HepG2 (cell line): ENCODE measurements around the gene B3GALT6. TPM values are rescaled to one million over a fixed set of nuclear protein-coding genes. Genes with fewer than 3 reads are reported as not detected.
A peak's percentile ranks its signal among the peaks of the same experiment; 100 is the strongest.

Source experiments
- FLYWCH1 ChIP-seq: sonication (generic); formaldehyde crosslinking; IDR thresholded peaks from 2 replicates; pipeline ENCODE4 v1.8.1; 2023; ENCODE audit warnings: mild to moderate bottlenecking, missing genetic modification reagents
- HHEX ChIP-seq: IDR thresholded peaks from 2 replicates; pipeline ENCODE4 v1.6.1; 2016; ENCODE audit warnings: control low read depth
- MEF2D ChIP-seq: sonication (generic); formaldehyde crosslinking; IDR thresholded peaks from 2 replicates; pipeline ENCODE4 v1.5.1; 2020; ENCODE audit warnings: mild to moderate bottlenecking, missing genetic modification reagents
- MEIS1 ChIP-seq: sonication (generic); formaldehyde crosslinking; IDR thresholded peaks from 2 replicates; pipeline ENCODE4 v1.9.0; 2021; ENCODE audit warnings: mild to moderate bottlenecking, missing genetic modification reagents, moderate library complexity, borderline replicate concordance
- PAX8 ChIP-seq: sonication (generic); formaldehyde crosslinking; IDR thresholded peaks from 2 replicates; pipeline ENCODE4 v1.8.0; 2022; ENCODE audit warnings: mild to moderate bottlenecking, missing genetic modification reagents, borderline replicate concordance
- RAD51 ChIP-seq: fragments of 450-650 bp; IDR thresholded peaks from 2 replicates; pipeline ENCODE4 v1.6.1; 2016; ENCODE audit warnings: borderline replicate concordance
- RARA ChIP-seq: IDR thresholded peaks from 2 replicates; pipeline ENCODE4 v1.6.1; 2016; ENCODE audit warnings: missing genetic modification reagents, missing compliant biosample characterization
- TBX2 ChIP-seq: sonication (generic); formaldehyde crosslinking; IDR thresholded peaks from 2 replicates; pipeline ENCODE4 v1.5.0; 2020; ENCODE audit warnings: missing genetic modification reagents, mild to moderate bottlenecking, borderline replicate concordance
- TOE1 ChIP-seq: sonication (generic); formaldehyde crosslinking; IDR thresholded peaks from 2 replicates; pipeline ENCODE4 v1.4.0; 2020; ENCODE audit warnings: mild to moderate bottlenecking, missing genetic modification reagents
- ZNF160 ChIP-seq: sonication (generic); formaldehyde crosslinking; IDR thresholded peaks from 2 replicates; pipeline ENCODE4 v1.8.0; 2022; ENCODE audit warnings: mild to moderate bottlenecking, inconsistent platforms, missing genetic modification reagents
- ZNF232 ChIP-seq: sonication (generic); formaldehyde crosslinking; IDR thresholded peaks from 2 replicates; pipeline ENCODE4 v1.4.0; 2020; ENCODE audit warnings: missing genetic modification reagents, borderline replicate concordance
- ZNF33A ChIP-seq: sonication (generic); formaldehyde crosslinking; IDR thresholded peaks from 2 replicates; pipeline ENCODE4 v1.5.1; 2020; ENCODE audit warnings: missing genetic modification reagents, mild to moderate bottlenecking, moderate library complexity, borderline replicate concordance
- ZNF746 ChIP-seq: sonication (generic); formaldehyde crosslinking; IDR thresholded peaks from 2 replicates; pipeline ENCODE4 v1.8.0; 2022; ENCODE audit warnings: mild to moderate bottlenecking, missing genetic modification reagents
- polyA plus RNA-seq, 8 experiments: library from polyadenylated mRNA; depleted of rRNA in 3 of 8; stranded (reverse) in 7 of 8; unstranded in 1 of 8; fragments of >200 nt; fragmentation: Illumina TruSeq in 4 of 8; extraction: Trizol in 4 of 8; gene quantifications; 2 replicates each; pipeline versions ENCODE4 v1.2.1 to v1.2.3, GENCODE V29; 2011 to 2016; ENCODE audit warnings: low read depth in 4 of 8, missing spikeins in 1 of 8, mixed read lengths in 1 of 8; ENCODE audit not compliant: insufficient read depth in 1 of 8
- total RNA-seq, 5 experiments: library from RNA; depleted of rRNA; stranded (reverse); fragments of >200 nt; fragmentation: Illumina TruSeq; extraction: Trizol; gene quantifications; 2 replicates each; pipeline ENCODE4 v1.2.3, GENCODE V29; 2016; ENCODE audit warnings: low read depth in 1 of 5
- TF ChIP-seq, protein P1 (sequence below): sonication (generic); formaldehyde crosslinking; IDR thresholded peaks from 2 replicates; pipeline ENCODE4 v1.5.0; 2020; ENCODE audit warnings: mild to moderate bottlenecking, missing genetic modification reagents, moderate library complexity
- TF ChIP-seq, protein P2 (sequence below): sonication (generic); formaldehyde crosslinking; IDR thresholded peaks from 2 replicates; pipeline ENCODE4 v1.4.0; 2020; ENCODE audit warnings: missing genetic modification reagents
- TF ChIP-seq, protein P3 (sequence below): sonication (generic); formaldehyde crosslinking; IDR thresholded peaks from 2 replicates; pipeline ENCODE4 v1.4.0; 2020; ENCODE audit warnings: missing genetic modification reagents
- TF ChIP-seq, protein P4 (sequence below): sonication (generic); formaldehyde crosslinking; conservative IDR thresholded peaks from 2 replicates; pipeline ENCODE4 v1.5.0; 2020; ENCODE audit warnings: missing genetic modification reagents

Gene B3GALT6
- total and polyA plus RNA-seq, 2 of the 13 experiments (the other 11 are each of a cell fraction or from before 2014, with no cell fraction given): 3.9 to 14.2 TPM

DNA sequence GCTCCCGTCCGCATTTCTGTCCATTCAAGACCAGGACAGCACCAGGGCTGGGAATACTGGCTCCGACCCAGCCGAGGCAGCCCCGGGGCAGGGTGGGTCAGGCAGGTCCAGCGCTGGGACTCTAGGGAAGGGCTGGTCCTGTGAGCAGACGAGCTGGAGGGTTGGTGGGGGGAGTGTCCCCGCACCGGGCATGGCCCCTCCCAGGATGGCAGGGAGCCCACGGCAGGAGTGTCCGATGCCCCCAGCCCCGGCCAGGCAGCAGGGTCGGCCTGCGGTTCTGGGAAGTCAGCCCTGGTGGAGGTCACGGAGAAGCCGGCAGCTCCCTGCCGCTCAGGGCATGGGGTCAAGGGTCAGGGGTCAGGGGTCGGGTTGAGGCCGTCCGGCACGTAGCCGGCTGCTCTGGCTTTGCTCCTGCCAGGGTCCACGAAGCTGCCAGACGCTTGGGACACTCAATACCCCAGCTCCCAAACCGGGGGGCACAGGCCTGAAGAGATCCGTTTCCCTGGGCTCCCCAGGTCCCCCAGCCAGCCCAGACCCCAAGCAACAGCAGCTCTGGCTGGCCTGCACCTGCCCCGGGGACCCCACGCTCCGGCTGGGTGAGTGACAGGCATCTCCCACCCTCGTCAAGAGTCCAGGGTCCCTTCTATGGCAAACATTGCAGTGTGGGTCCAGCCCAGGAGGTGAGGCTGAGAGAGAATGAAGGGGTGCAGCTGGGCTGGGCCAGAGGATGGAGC is 7.7 kb downstream of the B3GALT6 start (continued):
- TF ChIP-seq, protein P1, sequence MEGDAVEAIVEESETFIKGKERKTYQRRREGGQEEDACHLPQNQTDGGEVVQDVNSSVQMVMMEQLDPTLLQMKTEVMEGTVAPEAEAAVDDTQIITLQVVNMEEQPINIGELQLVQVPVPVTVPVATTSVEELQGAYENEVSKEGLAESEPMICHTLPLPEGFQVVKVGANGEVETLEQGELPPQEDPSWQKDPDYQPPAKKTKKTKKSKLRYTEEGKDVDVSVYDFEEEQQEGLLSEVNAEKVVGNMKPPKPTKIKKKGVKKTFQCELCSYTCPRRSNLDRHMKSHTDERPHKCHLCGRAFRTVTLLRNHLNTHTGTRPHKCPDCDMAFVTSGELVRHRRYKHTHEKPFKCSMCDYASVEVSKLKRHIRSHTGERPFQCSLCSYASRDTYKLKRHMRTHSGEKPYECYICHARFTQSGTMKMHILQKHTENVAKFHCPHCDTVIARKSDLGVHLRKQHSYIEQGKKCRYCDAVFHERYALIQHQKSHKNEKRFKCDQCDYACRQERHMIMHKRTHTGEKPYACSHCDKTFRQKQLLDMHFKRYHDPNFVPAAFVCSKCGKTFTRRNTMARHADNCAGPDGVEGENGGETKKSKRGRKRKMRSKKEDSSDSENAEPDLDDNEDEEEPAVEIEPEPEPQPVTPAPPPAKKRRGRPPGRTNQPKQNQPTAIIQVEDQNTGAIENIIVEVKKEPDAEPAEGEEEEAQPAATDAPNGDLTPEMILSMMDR (CRISPR knock-in tag): peak; percentile 4
- TF ChIP-seq MEF2D (CRISPR knock-in tag): peak; percentile 72
- 0 out of 2 replicates have a peak, but pooled peaks have one; percentile 24 for TF ChIP-seq HHEX (CRISPR knock-in tag)
- TF ChIP-seq RARA (CRISPR knock-in tag): peak; percentile 96
- TF ChIP-seq PAX8 (CRISPR knock-in tag): no peak
- no peak for TF ChIP-seq ZNF746 (CRISPR knock-in tag)
- TF ChIP-seq RAD51: no peak
- no peak for TF ChIP-seq TOE1
- 0 out of 2 replicates have a peak, but pooled peaks have one; percentile 25 for TF ChIP-seq ZNF160 (CRISPR knock-in tag)
- TF ChIP-seq FLYWCH1: no peak
- TF ChIP-seq, protein P2, sequence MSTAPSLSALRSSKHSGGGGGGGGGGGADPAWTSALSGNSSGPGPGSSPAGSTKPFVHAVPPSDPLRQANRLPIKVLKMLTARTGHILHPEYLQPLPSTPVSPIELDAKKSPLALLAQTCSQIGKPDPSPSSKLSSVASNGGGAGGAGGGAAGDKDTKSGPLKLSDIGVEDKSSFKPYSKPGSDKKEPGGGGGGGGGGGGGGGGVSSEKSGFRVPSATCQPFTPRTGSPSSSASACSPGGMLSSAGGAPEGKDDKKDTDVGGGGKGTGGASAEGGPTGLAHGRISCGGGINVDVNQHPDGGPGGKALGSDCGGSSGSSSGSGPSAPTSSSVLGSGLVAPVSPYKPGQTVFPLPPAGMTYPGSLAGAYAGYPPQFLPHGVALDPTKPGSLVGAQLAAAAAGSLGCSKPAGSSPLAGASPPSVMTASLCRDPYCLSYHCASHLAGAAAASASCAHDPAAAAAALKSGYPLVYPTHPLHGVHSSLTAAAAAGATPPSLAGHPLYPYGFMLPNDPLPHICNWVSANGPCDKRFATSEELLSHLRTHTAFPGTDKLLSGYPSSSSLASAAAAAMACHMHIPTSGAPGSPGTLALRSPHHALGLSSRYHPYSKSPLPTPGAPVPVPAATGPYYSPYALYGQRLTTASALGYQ (CRISPR knock-in tag): peak; percentile 61; the same call in 1 of the 2 replicates
- TF ChIP-seq ZNF232 (CRISPR knock-in tag): peak; percentile 87; the same call in 1 of the 2 replicates
- TF ChIP-seq, protein P3, sequence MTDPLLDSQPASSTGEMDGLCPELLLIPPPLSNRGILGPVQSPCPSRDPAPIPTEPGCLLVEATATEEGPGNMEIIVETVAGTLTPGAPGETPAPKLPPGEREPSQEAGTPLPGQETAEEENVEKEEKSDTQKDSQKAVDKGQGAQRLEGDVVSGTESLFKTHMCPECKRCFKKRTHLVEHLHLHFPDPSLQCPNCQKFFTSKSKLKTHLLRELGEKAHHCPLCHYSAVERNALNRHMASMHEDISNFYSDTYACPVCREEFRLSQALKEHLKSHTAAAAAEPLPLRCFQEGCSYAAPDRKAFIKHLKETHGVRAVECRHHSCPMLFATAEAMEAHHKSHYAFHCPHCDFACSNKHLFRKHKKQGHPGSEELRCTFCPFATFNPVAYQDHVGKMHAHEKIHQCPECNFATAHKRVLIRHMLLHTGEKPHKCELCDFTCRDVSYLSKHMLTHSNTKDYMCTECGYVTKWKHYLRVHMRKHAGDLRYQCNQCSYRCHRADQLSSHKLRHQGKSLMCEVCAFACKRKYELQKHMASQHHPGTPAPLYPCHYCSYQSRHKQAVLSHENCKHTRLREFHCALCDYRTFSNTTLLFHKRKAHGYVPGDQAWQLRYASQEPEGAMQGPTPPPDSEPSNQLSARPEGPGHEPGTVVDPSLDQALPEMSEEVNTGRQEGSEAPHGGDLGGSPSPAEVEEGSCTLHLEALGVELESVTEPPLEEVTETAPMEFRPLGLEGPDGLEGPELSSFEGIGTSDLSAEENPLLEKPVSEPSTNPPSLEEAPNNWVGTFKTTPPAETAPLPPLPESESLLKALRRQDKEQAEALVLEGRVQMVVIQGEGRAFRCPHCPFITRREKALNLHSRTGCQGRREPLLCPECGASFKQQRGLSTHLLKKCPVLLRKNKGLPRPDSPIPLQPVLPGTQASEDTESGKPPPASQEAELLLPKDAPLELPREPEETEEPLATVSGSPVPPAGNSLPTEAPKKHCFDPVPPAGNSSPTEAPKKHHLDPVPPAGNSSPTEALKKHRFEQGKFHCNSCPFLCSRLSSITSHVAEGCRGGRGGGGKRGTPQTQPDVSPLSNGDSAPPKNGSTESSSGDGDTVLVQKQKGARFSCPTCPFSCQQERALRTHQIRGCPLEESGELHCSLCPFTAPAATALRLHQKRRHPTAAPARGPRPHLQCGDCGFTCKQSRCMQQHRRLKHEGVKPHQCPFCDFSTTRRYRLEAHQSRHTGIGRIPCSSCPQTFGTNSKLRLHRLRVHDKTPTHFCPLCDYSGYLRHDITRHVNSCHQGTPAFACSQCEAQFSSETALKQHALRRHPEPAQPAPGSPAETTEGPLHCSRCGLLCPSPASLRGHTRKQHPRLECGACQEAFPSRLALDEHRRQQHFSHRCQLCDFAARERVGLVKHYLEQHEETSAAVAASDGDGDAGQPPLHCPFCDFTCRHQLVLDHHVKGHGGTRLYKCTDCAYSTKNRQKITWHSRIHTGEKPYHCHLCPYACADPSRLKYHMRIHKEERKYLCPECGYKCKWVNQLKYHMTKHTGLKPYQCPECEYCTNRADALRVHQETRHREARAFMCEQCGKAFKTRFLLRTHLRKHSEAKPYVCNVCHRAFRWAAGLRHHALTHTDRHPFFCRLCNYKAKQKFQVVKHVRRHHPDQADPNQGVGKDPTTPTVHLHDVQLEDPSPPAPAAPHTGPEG (CRISPR knock-in tag): no peak
- peak; percentile 80 for TF ChIP-seq TBX2 (CRISPR knock-in tag)
- no peak for TF ChIP-seq ZNF33A (CRISPR knock-in tag)
- TF ChIP-seq, protein P4, sequence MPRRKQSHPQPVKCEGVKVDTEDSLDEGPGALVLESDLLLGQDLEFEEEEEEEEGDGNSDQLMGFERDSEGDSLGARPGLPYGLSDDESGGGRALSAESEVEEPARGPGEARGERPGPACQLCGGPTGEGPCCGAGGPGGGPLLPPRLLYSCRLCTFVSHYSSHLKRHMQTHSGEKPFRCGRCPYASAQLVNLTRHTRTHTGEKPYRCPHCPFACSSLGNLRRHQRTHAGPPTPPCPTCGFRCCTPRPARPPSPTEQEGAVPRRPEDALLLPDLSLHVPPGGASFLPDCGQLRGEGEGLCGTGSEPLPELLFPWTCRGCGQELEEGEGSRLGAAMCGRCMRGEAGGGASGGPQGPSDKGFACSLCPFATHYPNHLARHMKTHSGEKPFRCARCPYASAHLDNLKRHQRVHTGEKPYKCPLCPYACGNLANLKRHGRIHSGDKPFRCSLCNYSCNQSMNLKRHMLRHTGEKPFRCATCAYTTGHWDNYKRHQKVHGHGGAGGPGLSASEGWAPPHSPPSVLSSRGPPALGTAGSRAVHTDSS: 0 out of 2 replicates have a peak, but pooled peaks have one; percentile 54
- TF ChIP-seq MEIS1 (CRISPR knock-in tag): peak; percentile 88
